ENCODE results near the gene AGTPBP1.
"Not testable (repeated sequence)": the region's sequence is repeated elsewhere in the genome, so short reads cannot be mapped to it uniquely, and the experiment has no call there.

AGTPBP1 gene

DNA sequence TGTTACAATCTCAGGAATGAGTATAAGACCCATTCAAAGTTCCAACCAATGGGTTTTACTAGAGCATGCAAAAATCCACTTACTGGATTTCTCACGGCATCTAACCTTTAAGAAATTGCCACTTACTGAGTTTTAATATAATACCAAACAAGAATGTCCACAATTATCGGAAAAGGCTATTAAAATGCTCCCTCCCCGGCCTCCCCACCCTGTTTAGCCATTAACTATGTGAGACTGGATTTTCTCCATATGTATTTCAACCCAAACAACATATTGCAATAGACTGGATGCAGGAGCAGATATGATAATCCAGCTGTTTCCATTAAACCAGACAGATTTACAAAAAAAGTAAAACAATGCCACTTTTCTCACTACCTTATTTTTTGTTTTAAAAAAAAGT, 4.1 kb downstream of the AGTPBP1 start:
- Histone ChIP-seq H3K9me3 (ENCODE audit: control insufficient read depth, insufficient read depth, low read length) (no peaks in the 10 kb centered on the region), H3K4me1 (ENCODE audit: insufficient read depth, low read length) (no peaks in the 10 kb centered on the region), H3K9ac (ENCODE audit: low read depth, low read length) (no peak overlapping the region), H3K36me3 (ENCODE audit: insufficient read depth, low read length) (no peaks in the 10 kb centered on the region)

DNA sequence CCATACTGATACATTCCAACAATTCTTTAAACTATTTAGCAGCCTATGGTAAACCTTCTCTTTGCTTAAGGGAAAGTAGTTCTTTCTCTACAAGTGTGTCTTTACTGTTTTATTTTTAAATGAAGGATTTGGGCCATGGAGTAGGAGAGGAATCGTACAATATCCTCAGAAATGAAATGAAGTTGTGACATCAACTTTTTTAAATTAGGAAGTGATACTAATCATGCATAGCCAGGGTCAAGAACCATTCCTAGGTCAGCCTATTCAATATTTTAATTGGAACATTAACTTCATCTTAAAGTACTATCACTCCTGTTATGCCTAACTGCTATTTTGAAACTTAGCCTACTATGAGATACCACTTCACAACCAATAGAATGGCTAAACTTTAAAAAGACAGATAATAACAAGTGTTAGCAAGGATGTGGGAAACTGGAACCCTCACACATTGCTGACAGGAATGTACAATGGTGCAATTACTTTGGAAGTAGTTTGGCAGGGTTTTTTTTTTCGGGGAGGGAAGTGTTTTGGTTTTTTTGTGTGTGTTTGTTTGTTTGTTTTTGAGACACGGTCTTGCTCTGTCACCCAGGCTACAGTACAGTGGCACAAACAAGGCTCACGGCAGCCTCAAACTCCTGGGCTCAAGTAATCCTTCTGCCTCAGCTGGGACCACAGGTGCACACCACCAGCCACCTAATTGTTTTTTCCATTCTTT, 10.7 kb downstream of the AGTPBP1 start:
- Histone ChIP-seq H3K9ac (ENCODE audit: low read depth, low read length) (no peak overlapping the region), H3K9me3 (ENCODE audit: control insufficient read depth, insufficient read depth, low read length) (no peaks in the 10 kb centered on the region), H3K4me1 (ENCODE audit: insufficient read depth, low read length) (no peaks in the 10 kb centered on the region), H3K36me3 (ENCODE audit: insufficient read depth, low read length) (no peaks in the 10 kb centered on the region)

DNA sequence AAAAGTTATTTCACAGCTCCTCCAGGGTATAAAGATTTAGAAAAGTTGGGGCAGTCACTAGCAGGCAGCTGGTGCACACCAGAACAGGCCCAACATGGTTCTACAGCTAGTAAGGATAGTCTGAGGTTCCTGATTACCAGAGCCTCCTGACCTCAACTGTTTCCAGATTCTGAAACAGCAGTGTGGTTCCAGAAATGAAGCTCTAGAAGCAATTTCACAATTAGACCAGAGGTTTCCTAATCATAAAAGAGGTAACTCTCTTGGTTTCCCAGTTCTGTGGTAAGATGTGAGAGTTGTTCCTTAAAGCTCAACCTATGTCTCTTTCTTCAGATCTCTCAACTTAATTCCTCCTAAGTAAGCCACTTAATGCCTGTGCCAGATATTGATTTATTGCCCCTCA, 11.9 kb downstream of the AGTPBP1 start:
- no peaks in the 10 kb centered on the region for H3K9me3 ChIP-seq (ENCODE audit: control insufficient read depth, insufficient read depth, low read length)
- no peak overlapping the region for H3K9ac ChIP-seq (ENCODE audit: low read depth, low read length)
- H3K36me3 ChIP-seq (ENCODE audit: insufficient read depth, low read length) = no peaks in the 10 kb centered on the region
- H3K4me1 ChIP-seq (ENCODE audit: insufficient read depth, low read length) = no peaks in the 10 kb centered on the region

DNA sequence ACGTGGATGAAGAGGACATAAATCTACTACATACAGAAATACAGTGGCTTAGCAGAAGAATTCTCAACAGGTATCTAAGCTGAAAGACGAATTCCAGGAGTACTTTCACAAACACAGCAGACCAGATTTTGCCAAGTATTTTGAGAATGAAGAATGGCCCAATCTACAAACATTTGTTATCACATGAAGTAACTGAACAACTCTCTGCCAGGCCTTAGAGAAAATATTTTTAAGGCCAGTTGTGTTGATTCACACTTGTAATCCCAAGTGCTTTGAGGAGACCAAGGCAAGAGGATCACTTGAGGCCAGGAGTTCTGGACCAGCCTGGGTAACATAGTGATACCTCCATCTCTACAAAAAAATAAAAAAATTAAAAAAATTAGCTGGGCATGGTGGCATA, 14.3 kb downstream of the AGTPBP1 start:
- no peaks in the 10 kb centered on the region for H3K9me3 ChIP-seq (ENCODE audit: control insufficient read depth, insufficient read depth, low read length)
- no peak overlapping the region for H3K9ac ChIP-seq (ENCODE audit: low read depth, low read length)
- peaks cover 13% of the 10 kb centered on the region for H3K4me1 ChIP-seq (ENCODE audit: insufficient read depth, low read length)
- H3K36me3 ChIP-seq (ENCODE audit: insufficient read depth, low read length) = no peaks in the 10 kb centered on the region; the same call in 1 of the 2 replicates

DNA sequence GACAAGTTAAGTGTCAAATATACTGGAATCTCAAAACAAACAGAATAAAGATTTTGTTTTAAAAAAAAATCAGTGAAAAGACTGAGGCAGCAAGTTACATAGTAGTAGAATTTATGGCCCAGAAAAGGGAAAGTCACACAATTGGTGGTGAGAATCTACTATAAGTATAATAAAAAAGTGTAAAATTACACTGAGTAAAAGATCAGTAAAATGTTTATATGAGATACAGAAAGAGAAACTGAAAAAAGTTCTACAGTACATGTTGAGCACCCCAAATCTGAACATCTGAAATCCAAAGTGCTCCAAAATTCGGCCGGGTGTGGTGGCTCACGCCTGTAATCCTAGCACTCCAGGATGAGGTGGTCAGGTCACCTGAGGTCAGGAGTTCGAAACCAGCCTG, 15.0 kb downstream of the AGTPBP1 start:
- no peak overlapping the region for H3K9ac ChIP-seq (ENCODE audit: low read depth, low read length)
- H3K9me3 ChIP-seq (ENCODE audit: control insufficient read depth, insufficient read depth, low read length) = no peaks in the 10 kb centered on the region
- H3K36me3 ChIP-seq (ENCODE audit: insufficient read depth, low read length) = no peaks in the 10 kb centered on the region; the same call in 1 of the 2 replicates
- peaks cover 14% of the 10 kb centered on the region for H3K4me1 ChIP-seq (ENCODE audit: insufficient read depth, low read length)

DNA sequence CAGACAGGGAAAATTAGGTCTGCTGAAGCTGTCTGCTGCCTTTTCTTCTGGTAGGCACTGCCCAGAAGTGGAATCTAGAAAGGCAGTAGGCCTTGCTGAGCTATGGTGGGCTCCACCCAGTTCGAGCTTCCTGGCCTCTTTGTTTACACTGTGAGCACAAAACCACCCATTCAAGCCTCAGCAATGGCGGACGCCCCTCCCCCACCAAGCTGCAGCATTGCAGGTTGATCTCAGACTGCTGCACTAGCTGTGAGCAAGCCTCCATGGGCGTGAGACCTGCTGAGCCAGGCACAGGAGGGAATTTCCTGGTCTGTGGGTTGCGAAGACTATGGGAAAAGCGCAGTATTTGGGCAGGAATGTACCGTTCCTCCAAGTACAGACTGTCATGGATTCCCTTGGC, 18.5 kb downstream of the AGTPBP1 start:
- H3K4me1 ChIP-seq (ENCODE audit: insufficient read depth, low read length) = peaks cover 14% of the 10 kb centered on the region

DNA sequence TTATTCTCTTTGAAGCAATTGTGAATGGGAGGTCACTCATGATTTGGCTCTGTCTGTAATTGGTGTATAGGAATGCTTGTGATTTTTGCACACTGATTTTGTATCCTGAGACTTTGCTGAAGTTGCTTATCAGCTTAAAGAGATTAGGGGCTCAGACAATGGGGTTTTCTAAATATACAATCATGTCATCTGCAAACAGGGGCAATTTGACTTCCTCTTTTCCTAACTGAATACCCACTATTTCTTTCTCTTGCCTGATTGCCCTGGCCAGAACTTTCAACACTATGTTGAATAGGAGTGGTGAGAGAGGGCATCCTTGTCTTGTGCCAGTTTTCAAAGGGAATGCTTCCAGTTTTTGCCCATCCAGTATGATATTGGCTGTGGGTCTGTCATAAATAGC, 22.3 kb downstream of the AGTPBP1 start:
- H3K9ac ChIP-seq (ENCODE audit: low read depth, low read length); H3K9me3 ChIP-seq (ENCODE audit: control insufficient read depth, insufficient read depth, low read length); H3K36me3 ChIP-seq (ENCODE audit: insufficient read depth, low read length): not testable (repeated sequence)
- H3K4me1 ChIP-seq (ENCODE audit: insufficient read depth, low read length) = peaks cover 14% of the 10 kb centered on the region

More for the DNA sequence above, 18.5 kb downstream of the AGTPBP1 start:
- H3K9me3 ChIP-seq (ENCODE audit: control insufficient read depth, insufficient read depth, low read length) = no peaks in the 10 kb centered on the region
- H3K36me3 ChIP-seq (ENCODE audit: insufficient read depth, low read length) = no peaks in the 10 kb centered on the region; the same call in 1 of the 2 replicates
- peak overlapping the region; percentile 36; the same call in 1 of the 2 replicates for H3K9ac ChIP-seq (ENCODE audit: low read depth, low read length)

DNA sequence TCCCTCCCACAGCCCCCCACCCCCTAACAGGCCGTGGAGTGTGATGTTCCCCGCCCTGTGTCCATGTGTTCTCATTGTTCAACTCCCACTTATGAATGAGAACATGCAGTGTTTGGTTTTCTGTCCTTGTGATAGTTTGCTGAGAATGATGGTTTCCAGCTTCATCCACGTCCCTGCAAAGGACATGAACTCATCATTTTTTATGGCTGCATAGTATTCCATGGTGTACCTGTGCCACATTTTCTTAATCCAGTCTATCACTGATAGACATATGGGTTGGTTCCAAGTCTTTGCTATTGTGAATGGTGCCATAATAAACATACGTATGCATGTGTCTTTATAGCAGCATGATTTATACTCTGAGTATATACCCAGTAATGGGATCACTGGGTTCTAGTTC, 23.9 kb downstream of the AGTPBP1 start:
- H3K4me1 ChIP-seq (ENCODE audit: insufficient read depth, low read length); H3K36me3 ChIP-seq (ENCODE audit: insufficient read depth, low read length); H3K9ac ChIP-seq (ENCODE audit: low read depth, low read length); H3K9me3 ChIP-seq (ENCODE audit: control insufficient read depth, insufficient read depth, low read length): not testable (repeated sequence)

DNA sequence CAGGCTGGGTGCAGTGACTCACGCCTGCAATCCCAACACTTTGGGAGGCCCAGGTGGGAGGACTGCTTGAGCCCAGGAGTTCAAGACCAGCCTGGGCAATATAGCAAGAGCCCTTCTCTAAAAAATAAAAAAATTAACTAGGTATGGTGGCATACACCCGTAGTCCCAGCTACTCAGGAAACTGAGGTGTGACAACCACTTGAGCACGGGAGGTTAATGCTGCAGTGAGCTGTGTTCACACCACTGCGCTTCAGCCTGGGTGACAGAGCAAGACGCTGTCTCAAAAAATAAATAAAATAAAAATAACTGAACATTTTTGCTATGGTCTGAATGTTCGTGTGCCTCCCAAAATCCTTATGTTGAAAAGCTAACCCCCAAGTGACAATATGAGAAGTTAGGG, 24.5 kb downstream of the AGTPBP1 start:
- Histone ChIP-seq H3K36me3 (ENCODE audit: insufficient read depth, low read length) (no peaks in the 10 kb centered on the region), H3K4me1 (ENCODE audit: insufficient read depth, low read length) (no peaks in the 10 kb centered on the region), H3K9ac (ENCODE audit: low read depth, low read length) (no peak overlapping the region), H3K9me3 (ENCODE audit: control insufficient read depth, insufficient read depth, low read length) (no peaks in the 10 kb centered on the region)

DNA sequence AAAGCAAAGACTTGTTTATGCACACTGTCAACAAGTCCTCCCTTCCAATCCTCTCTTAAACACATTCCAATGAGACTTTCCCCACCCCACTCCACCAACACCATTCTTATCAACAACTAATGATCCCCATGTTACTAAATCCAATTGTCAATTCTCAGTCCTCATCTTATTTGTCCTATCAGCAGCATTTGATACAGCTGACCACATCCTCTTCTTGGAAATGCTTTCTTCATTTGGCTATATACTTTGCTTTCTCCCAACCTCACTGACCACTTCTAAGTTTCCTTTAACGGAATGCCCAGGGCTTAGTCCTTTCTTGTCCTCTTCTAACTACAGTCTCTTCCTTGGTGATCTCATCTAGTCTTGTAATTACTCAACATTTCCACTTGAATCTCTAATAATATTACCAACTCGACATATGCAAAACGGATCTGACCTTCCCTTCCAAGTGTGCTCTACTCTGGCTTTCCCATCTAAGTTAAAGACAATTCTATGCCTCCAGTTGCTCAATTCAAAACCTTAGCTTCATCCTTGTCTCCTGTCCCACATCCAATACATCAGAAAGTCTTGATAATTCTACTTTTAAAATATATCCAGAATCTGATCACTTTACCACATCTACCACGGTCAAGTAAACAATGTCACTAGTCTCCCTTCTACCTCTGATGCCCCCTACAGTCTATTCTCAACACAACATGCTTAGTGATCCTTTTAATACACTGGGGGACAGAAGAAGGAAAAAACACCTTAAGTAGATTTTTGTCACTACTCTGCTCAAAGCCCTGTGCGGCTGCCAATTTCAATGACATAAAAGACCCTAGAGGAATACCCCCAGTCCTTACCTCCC, 25.5 kb downstream of the AGTPBP1 start:
- Histone ChIP-seq H3K4me1 (ENCODE audit: insufficient read depth, low read length) (no peaks in the 10 kb centered on the region), H3K9me3 (ENCODE audit: control insufficient read depth, insufficient read depth, low read length) (no peaks in the 10 kb centered on the region), H3K9ac (ENCODE audit: low read depth, low read length) (no peak overlapping the region), H3K36me3 (ENCODE audit: insufficient read depth, low read length) (no peaks in the 10 kb centered on the region)

DNA sequence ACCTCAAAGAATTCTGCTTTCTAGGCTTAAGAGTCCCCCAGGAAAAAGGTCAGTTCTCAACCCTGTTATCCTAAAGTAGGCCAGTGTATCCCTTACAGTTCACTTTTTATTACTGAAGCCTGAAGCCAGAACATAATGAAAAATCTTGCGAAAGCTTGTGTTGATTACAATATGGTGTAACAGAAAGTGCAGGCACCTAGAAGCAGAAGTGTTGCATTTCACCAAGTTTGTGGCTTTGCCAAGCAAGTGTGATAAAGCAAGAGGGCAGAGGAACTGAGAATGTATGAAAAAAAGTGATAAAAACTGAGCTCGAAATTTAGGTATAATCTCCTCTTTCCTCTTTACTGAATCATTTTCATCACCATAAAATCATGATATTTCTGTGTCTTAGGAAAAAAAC, 26.2 kb downstream of the AGTPBP1 start:
- H3K36me3 ChIP-seq (ENCODE audit: insufficient read depth, low read length) = no peaks in the 10 kb centered on the region
- H3K9ac ChIP-seq (ENCODE audit: low read depth, low read length) = no peak overlapping the region
- no peaks in the 10 kb centered on the region for H3K9me3 ChIP-seq (ENCODE audit: control insufficient read depth, insufficient read depth, low read length)
- H3K4me1 ChIP-seq (ENCODE audit: insufficient read depth, low read length) = no peaks in the 10 kb centered on the region

DNA sequence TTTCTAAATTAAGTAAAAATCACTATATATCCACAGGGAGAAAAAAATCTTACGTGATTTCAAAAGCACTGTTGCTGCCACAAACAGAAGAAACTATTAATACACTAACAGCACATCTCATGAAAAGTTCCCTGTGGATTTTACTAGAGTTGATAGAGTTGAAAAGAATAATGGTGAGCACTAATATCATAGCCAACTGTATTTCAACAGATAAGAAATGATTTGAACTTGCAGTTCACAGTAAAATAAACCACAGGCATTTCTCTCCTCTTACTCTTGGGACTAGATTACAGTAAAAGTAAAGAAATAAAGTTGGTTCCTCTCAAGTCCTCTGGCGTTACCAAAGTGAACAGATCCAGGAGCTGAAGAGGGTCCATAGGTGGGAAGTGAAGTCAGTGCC, 27.9 kb downstream of the AGTPBP1 start:
- Histone ChIP-seq H3K9ac (ENCODE audit: low read depth, low read length) (no peak overlapping the region), H3K9me3 (ENCODE audit: control insufficient read depth, insufficient read depth, low read length) (no peaks in the 10 kb centered on the region), H3K4me1 (ENCODE audit: insufficient read depth, low read length) (no peaks in the 10 kb centered on the region), H3K36me3 (ENCODE audit: insufficient read depth, low read length) (no peaks in the 10 kb centered on the region)

DNA sequence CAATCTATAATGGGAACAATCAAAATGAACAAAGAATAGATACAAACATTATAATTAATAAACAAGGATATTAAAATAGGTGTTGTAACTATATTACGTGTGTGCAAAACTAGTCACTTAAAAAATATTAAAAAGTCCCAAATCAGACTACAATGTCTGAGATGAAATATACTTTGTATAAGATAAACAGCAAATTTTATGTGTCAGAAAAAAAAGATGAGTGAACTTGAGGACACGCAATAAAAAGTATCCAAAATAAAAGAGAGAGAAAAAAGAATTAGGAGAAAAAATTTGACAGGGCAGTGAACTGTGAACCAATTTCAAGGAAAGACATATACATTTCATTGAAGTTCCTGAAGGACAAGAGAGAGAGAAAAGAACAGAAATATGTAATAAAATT, 37.0 kb downstream of the AGTPBP1 start:
- H3K36me3 ChIP-seq (ENCODE audit: insufficient read depth, low read length) = no peaks in the 10 kb centered on the region
- no peaks in the 10 kb centered on the region for H3K9me3 ChIP-seq (ENCODE audit: control insufficient read depth, insufficient read depth, low read length)
- no peaks in the 10 kb centered on the region for H3K4me1 ChIP-seq (ENCODE audit: insufficient read depth, low read length)
- H3K9ac ChIP-seq (ENCODE audit: low read depth, low read length) = no peak overlapping the region

DNA sequence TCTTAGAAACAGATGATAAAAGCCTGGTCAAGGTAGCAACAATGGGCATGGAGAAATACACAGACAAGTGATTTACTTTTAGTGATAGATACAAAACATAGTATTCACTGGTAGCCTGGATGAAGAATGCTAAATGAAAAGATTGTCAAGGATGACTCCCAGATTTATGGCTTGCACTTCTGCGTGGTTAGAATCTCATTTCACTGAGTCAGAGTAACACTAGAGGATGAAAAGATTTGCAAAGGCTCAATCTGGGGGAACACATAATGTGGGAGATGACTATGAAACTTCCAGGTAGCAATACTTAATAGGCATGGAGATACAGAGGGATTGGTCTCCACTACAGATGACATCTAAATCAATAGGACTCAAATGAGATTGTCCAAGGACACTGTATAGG, 38.4 kb downstream of the AGTPBP1 start:
- H3K9ac ChIP-seq (ENCODE audit: low read depth, low read length) = no peak overlapping the region
- H3K9me3 ChIP-seq (ENCODE audit: control insufficient read depth, insufficient read depth, low read length) = no peaks in the 10 kb centered on the region
- H3K36me3 ChIP-seq (ENCODE audit: insufficient read depth, low read length) = no peaks in the 10 kb centered on the region
- no peaks in the 10 kb centered on the region for H3K4me1 ChIP-seq (ENCODE audit: insufficient read depth, low read length)

DNA sequence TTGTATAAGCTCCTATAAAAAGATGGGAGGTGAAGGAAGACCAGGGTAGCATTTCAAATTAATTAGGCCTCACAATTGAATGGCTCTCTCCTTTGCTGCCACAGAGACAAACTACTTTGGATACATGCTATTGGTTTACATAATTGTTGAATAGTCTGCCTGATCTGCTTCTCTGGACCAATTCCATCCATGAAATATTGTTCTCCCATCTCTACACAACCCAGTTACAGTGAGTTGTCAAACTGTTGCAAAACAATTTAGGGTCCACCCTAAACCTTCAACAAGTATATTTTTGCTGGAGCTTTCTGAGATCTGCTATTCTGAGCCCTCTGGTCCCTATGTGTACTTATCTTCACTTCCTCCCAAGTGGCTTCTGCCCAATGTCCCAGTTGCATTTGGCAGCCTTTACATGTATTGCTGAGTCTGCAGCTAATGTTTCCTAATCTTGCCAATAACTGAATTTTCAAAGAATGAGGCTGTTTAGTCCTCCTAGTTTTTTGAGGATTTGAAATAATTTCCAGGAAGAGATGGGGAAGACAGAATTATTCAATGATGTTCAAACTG, 38.9 kb downstream of the AGTPBP1 start:
- H3K36me3 ChIP-seq (ENCODE audit: insufficient read depth, low read length) = no peaks in the 10 kb centered on the region
- H3K4me1 ChIP-seq (ENCODE audit: insufficient read depth, low read length) = no peaks in the 10 kb centered on the region
- H3K9ac ChIP-seq (ENCODE audit: low read depth, low read length) = no peak overlapping the region
- H3K9me3 ChIP-seq (ENCODE audit: control insufficient read depth, insufficient read depth, low read length) = no peaks in the 10 kb centered on the region

Data from ES-I3 (cell line).